Left cardiac atrium (tissue), 4 donors: ENCODE data around the gene EMP3. TPM values are rescaled to one million over a fixed set of nuclear protein-coding genes. Genes with fewer than 3 reads are reported as not detected.
"Not testable (repeated sequence)": the region's sequence is repeated elsewhere in the genome, so short reads cannot be mapped to it uniquely, and the experiment has no call there.

ENCODE experiments used
- ATAC-seq, 2 donors: fragments of 200-7000 bp; cut with Tn5 transposase; one replicate each; pipeline ENCODE4 v1.9.1; 2020; ENCODE audit warnings: mild to moderate bottlenecking in 2 of 2, moderate library complexity in 2 of 2
- DNase-seq: peaks from one replicate; pipeline ENCODE4 v3.0.0-alpha.2; 2020
- intact Hi-C, 2 donors: fragments of 100-400 bp; cut with DNase I; formaldehyde crosslinking; loops; one replicate each; pipeline versions ENCODE4 v1.14.1 to v1.15.1; 2022 to 2023
- long read RNA-seq: library from polyadenylated mRNA; unstranded; transcript quantifications from one replicate; pipeline ENCODE4 v2.0.0, GENCODE V29; 2021
- total RNA-seq, 2 donors: library from RNA; stranded (reverse); fragmentation: NEBNext Ultra II Directional; extraction: Animal tissue kit (Norgen Biotek cat#: 25700); gene quantifications; one replicate each; pipeline ENCODE4 v1.2.1, GENCODE V29; 2021
- donor health status: DM: no; HTN: yes; CAD: no.
- donor health status: DM: no; HTN: yes; CAD: no; lungs with severe emphysema.
- donor health status: DM: yes; HTN: yes; CAD: no.
- donor health status: Dilated cardiomyopathy.

EMP3 gene, protein sequence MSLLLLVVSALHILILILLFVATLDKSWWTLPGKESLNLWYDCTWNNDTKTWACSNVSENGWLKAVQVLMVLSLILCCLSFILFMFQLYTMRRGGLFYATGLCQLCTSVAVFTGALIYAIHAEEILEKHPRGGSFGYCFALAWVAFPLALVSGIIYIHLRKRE
- 10 to 100 TPM; 89.9 TPM for total RNA-seq
- long read RNA-seq, transcript EMP3-201 (5 exons, 876 nt) = major isoform, 5 of 5 reads
- long read RNA-seq, partial matches to known transcripts = 0 of 5 reads
- long read RNA-seq, other reads (novel, unspliced or antisense) = 0 of 5 reads

DNA sequence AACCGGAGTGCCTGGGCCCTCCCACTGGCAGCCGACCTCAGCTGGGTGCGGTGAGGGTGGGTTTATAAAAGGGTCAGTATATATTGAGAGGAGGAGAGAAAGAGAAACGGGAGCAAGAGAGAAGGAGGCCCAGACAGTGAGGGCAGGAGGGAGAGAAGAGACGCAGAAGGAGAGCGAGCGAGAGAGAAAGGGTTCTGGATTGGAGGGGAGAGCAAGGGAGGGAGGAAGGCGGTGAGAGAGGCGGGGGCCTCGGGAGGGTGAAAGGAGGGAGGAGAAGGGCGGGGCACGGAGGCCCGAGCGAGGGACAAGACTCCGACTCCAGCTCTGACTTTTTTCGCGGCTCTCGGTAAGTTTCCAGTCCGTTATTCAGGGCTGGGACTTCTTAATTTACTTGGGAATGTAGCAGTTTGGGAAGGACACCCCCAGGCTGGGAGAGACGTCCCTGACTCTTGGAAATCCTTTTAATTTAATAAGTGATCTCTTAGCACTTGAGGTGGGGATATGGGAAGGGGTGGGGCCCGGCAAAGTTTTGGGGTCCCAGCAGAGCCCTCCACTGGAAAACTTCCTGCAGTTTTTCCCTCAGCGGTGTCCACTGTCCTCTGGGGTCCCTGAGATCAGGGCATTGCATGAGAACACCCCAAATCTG is at the start of gene EMP3:
TSS of gene EMP3 (plus strand) at position 288 of the 646 bp plus-strand sequence. CDS start 1,293 bp downstream, outside the sequence.
- intact Hi-C loops = loop anchor here in 1 of 2 donors (10.0 kb wide), 1 partner anchor 259 kb away; no protein-coding TSS in a partner anchor

DNA sequence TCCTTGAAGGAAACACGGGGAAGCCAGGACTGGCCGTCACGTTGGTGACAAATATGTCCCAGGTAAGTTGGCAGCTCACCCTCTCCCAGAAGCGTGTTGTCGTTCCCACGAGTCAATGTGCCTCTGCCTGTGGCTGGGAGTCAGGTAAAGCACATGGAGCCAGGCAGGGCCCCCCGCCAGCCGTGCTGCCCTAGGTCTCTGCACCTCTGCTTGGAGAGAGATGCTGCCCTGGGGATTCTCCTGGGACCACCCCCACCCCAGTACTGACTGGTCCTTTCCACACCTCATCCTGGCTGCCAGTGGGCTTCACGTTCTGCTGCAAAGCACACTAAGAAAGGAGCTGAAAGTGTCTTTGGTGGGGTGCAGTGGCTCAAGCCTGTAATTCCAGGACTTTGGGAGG is 45.6 kb upstream of the EMP3 start:
- ATAC-seq (no peak), DNase-seq (no peak)
- intact Hi-C loops = no loop called here

More for the DNA sequence above, at the start of gene EMP3:
- DNase-seq (peak; percentile 84), ATAC-seq (peak; percentile 44 to 56)

DNA sequence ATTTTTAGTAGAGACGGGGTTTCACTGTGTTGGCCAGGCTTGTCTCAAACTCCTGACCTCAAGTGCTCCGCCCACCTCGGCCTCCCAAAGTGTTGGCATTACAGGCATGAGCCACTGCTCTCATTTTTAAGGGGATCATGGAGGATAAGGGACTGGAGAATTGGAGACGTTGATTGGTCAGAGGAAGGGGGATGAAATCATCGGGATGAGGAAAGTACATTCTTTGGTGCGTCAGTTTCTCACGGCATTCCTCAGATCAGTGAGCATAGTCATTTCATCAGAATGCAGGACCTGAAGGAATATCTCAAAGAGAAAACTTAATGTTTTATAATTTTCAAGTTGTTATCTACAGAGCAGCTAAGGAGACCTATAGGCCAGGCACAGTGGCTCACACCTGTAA is 41.4 kb upstream of the EMP3 start:
- ATAC-seq = no peak
- no peak for DNase-seq
- intact Hi-C loops = no loop called here

DNA sequence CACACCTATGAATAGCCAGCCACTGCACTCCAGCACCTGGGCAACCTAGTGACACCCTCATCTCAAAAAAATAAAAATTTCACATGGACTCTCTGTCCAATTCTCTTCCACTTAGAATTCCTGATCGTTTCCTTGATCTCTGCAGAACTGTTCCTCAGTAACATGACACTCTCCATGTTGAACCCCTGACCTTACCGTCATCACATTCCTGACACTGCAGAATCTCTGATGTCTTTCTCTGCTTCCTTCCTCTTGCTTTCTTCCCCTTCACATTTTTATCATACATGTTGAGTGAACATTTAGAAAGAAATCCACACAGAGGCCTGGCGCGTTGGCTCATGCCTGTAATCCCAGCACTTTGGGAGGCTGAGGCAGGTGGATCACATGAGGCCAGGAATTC is 40.5 kb upstream of the EMP3 start:
- DNase-seq (no peak), ATAC-seq (no peak)
- intact Hi-C loops = no loop called here

DNA sequence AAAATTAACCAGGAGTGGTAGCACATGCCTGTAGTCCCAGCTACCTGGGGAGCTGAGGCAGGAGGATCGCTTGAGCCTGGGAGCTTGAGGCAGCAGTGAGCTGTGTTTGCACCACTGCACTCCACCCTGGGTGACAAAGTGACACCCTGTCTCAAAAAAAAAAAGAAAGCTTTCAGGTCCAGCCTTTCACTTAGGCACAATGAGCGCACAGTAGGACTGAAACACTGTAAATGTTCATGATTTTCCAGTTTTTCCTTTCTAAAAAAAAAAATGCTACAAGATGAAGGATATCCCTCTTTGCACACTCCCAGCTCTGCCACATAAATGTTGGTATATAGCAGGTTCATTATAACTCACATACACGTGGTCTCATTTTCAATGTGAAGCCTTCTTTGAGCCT is 37.6 kb upstream of the EMP3 start:
- DNase-seq (no peak), ATAC-seq (no peak)
- intact Hi-C loops = no loop called here

DNA sequence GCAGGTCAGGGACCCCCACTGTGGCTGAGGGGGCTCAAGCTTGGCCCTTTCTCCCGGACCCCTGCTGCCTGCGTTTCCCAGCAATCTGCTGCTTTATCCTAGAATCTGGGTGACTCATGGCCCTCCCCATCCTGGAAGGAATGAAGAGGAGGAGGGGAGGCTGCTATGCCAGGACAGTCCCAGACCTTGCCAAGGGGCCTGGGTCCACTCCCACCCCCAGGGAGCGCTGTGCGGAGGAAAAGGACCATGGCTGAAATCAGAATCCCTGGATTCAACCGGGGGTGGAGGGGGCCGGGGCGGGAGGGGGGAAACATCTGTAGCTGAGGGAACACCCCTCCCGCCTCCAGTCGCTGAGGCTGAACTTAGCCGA is 35.0 kb upstream of the EMP3 start:
- intact Hi-C loops = loop anchor here in 1 of 2 donors (2.0 kb wide), 2 partner anchors 24 to 42 kb away; no protein-coding TSS in a partner anchor
- peak; percentile 42 to 72 for ATAC-seq
- DNase-seq = peak; percentile 48

DNA sequence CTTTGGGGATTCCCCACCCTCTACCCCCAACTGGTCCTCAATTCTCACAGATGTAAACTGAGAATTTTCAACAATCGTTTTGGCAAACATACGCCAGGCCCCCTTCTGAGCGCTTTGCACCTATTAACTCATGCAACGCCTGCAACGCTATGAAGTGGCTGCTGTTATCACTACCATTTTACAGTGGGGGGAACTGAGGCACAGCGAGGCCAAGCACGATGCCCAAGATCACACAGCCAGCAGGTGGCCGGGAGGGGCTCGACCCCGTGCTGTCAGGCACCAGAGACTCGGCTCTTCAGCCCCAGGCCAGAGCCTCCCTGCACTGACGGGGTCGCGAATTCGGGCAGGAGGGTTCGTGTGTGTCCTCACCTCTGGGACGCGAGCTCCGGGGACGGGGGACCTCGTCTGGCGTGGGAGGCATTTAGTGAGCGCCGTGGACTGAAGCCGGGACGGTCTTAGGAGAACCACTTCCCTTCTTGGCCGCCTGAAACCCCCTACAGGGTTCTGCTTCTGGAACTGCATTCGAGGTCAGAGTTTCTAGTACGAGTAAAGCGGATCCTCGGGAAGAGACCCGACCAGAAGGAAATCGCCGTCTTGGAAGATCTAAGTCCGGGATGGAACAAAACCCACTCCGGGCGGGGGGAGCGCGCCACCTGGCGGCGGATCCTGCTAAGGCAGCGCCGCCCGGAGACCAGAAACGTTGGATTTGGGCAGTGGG is 34.4 kb upstream of the EMP3 start:
- DNase-seq (peak; percentile 88), ATAC-seq (peak; percentile 90 to 91)
- intact Hi-C loops = loop anchor here (1.0 to 2.0 kb wide), 3 partner anchors 24 to 42 kb away; no protein-coding TSS in a partner anchor

DNA sequence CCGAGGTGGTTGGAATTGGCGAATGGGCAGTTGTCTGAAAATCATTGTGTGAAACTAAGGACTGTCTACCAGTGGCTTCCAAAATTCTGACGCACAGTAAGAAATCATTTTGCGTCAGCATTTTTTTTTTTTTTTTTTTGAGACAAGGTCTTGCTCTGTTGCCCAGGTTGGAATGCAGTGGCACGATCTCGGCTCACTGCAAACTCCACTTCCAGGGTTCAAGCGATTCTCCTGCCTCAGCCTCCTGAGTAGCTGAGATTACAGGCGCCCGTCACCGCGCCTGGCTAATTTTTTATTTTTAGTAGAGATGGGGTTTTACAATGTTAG is 33.9 kb upstream of the EMP3 start:
- intact Hi-C loops = loop anchor here (1.0 to 2.0 kb wide), 3 partner anchors 24 to 41 kb away; no protein-coding TSS in a partner anchor
- DNase-seq, ATAC-seq: not testable (repeated sequence)

DNA sequence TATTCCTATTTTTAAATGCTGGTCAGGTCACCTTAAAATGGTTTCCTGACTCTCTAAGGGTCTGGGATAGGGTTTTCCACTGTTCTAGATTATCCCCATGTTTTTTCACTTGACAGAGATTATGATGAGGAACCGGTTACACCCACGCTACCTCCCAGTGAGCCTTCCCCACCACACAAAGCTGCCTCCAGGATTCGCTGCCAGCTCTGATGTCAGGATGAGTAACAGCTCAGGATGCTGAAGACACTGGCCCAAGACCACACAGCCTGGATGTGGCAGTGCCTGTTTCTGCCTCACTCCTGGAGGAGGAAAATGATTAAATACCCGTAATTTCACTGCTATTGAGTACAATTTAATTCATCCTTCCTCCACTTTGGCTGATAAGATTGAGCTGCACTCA is 32.6 kb upstream of the EMP3 start:
- intact Hi-C loops = no loop called here
- no peak for ATAC-seq

DNA sequence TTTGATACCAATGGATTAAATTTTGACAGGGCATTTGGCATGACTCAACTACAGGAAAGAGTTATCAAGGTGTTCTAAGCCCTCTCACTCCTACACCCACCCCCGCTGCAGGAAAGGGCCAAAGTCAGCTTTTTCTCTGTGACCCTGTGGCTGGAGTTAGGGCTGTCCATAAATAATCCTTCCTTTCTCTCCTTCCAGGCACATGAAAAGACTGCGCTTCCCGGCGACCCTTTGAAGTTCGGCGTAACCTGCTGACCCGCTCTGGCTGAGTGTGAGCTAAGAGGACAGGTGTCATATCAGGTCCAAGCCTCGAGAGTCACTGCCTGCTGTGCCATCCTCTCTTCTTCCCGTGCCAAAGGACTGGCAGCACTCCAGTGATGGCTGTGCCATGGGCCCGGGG is 29.9 kb upstream of the EMP3 start:
- no peak for ATAC-seq
- intact Hi-C loops = no loop called here
- DNase-seq = no peak

More for the DNA sequence above, 32.6 kb upstream of the EMP3 start:
- DNase-seq = no peak

DNA sequence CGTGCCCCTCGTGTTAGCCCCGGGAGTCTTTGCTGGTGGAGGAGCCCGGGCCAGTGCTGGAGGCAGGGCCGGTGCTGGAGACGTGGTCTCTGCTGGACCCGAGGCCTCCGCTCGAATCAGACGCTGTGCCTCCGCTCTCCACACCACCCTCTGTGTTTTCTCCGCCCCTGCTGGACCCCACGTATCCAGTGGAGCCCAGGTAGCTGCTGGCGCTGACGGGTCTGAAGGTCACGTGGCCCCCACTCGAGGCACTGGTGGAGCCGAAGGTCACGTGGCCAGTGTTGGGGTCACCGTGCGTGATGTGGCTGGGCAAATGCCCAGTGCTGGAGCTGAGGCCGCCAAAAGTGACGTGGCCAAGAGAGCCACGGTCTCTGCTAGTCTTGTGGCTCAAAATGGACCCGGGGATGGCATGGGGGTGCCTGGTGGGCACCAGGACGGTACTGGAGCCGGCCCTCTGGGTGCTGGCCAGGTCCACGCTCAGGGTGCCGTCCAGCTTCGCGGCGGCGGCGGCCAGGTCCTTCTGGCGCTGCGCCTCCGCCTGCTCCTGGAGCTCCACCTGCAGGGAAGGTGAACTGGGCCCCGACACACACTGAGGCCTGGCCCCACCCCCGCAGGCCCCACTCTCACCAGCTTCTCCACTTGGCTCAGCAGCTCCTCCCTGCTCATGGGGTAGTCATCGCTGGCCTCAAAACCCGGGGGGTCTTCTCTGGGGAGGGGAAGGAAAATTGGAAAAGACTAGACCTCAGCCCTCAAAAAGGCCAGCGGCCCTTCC is 28.2 kb upstream of the EMP3 start:
- no peak for ATAC-seq
- no peak for DNase-seq
- intact Hi-C loops = no loop called here

DNA sequence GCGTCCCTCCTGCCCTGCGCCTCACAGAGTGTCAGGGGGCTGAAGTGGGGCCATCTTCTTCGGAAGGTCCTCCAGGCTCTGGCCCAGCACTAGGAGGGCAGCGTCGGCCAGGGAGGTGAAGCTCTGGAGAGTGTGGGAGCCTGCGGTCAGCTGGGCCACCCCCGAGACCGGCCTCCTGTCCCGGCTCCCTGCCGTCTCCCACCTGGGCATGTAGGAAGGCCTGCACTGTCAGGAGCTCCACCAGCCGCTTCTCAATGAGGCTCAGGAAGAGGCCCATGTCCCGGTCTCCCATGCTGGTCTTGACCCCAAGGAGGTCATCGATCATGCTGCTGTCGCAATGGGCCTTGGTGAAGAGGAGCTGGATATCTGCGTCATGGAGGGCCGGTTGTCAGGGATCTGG is 27.4 kb upstream of the EMP3 start:
- ATAC-seq = no peak
- intact Hi-C loops = no loop called here

DNA sequence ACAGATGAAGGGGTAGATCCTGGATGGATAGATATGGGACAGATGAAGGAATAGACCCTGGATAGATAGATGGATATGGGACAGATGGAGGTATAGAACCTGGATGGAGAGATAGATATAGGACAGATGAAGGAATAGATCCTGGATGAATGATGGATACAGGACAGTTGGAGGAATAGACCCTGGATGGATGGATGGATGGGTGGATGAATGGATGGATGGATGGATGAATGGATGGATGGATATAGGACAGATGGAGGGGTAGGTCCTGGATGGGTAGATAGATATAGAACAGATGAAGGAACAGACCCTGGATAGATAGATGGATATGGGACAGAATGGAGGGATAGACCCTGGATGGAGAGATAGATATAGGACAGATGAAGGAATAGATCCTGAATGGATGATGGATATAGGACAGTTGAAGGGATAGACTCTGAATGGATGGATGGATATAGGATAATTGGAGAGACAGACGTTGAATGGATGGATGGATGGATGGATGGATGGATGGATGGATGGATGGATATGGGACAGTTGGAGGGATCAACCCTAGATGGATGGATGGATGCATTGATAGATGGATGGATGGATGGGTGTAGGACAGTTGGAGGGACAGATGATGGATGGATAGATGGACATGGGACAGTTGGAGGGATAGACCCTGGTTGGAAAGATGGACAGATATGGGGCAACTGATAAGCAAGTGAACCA is 23.3 kb upstream of the EMP3 start:
- intact Hi-C loops = no loop called here
- ATAC-seq (no peak), DNase-seq (no peak)

More for the DNA sequence above, 27.4 kb upstream of the EMP3 start:
- no peak for DNase-seq

DNA sequence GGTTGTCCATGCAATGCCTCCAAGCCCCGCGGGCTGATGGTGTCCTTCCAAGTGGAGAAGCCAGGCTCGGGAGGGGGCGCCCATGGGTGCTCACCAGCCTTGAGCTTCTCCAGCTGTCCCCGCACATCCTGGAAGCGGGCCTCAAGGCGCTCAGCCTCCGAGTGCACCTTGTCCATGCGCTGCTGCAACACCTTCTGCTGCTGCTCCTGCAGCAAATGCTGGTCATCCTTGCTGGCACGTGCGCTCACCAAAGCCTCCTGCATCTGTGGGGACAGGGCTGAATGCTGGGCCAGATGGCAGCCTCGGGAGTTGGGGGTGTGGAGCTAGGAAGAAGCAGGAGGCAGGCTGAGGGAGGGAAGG is 22.8 kb upstream of the EMP3 start:
- intact Hi-C loops = no loop called here
- no peak for DNase-seq
- ATAC-seq = no peak

DNA sequence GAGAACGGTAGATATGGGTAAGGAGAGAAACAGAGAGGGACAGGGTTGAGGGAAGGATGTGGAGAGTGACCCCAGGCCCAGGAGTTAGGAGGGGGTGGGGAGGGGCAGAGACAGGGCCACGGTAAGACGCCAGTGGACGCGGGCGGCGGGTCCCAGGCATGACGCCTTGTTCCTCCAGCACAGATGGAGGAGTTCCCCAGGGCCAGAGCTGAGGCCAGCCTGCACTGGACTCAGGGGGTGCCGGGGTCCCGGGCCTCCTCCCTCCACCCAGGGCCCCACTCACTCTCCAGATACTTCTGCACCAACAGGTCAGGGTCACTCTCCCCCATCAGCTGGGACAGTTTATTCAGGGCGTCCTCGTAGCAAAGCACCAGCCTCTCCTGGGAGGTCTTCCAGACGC is 22.0 kb upstream of the EMP3 start:
- DNase-seq (no peak), ATAC-seq (no peak)
- intact Hi-C loops = no loop called here

DNA sequence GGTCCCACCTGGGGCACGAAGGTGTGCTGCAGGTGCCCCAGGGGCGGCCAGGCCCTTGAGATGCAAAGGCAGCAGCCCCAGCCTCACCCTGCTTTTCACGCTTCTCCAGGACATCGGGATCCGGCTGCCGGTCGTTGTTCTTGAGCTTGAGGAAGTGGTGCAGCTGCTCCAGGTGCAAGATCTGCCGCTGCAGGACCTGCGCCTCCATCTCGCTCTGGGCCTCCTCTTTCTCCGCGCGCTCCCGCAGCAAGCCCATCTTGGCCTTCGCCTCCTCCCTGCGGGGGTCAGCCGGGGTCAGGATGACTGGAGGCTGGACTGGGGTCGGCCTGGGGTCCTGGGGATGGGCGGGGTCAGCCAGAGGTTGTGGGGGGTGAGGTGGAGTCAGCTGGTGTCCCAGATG is 21.5 kb upstream of the EMP3 start:
- intact Hi-C loops = no loop called here
- ATAC-seq (no peak), DNase-seq (no peak)

DNA sequence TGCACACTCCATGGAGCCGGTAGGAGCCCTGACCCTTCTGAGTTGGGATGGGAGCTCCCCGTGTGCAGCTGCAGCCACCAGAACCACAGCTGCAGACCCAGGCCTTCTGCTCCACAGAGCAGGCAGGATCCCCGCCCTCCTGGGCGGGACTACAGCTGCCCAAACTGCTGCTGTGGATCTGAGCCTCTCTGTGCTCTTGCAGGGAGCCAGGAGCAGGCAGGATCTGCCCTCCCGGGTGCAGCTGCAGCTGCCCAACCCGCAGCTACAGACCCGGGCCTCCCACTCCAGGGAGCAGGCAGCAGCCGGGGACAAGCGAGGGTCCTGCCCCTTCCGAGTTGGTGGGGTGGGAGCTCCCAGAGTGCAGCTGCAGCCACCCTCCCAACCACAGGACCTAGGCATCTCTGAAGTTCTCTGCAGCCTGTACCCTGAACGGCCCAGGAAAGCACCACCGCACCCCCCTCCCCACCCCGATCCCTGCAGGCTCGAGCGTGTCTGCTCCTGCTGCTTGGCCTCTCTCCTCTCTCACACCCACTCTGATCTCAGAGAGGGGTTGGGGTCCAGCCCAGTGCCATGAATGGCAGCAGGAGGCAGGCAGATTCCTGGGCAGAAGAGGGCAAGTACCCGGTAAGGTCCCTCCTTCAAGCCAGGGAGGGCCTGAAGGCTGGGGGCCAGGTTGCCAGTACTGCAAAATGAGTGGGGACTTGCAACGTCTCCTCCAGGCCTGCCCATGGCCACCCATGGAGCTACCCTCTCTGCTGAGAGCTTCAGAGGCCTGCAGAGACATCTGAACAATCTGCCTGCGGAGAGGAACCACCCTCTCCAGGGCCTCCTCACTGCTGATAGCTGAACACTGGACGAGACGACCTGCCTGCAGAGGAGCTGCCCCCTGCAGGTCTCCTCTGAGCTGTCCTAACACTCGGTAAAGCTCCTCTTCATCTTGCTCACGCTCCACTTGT is 16.4 kb upstream of the EMP3 start:
- ATAC-seq (peak; percentile 34 to 61), DNase-seq (no peak)
- intact Hi-C loops = no loop called here

DNA sequence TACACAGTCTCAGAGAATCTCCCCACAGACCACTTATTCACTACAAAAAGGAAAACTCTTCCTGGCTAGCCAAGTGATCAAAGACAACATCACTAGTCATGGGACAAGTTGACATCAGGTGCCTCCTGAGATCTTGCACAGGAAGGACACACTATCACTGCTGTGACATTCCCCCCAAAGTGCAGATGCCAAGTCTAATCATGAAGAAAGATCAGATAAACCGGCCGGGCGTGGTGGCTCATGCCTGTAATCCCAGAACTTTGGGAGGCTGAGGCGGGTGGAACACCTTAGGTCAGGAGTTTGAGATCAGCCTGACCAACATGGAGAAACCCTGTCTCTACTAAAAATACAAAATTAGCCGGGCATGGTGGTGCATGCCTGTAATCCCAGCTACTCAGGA is 15.6 kb upstream of the EMP3 start:
- ATAC-seq, DNase-seq, intact Hi-C loops: not testable (repeated sequence)
